H9 (cell line): ENCODE data around the gene GSE1. TPM values are rescaled to one million over a fixed set of nuclear protein-coding genes. Genes with fewer than 3 reads are reported as not detected.

Experiments
- DNase-seq: peaks from one replicate; pipeline ENCODE4 v3.0.0-alpha.2; 2017
- H2AFZ ChIP-seq: one replicate; pipeline ENCODE4 v1.6.1; 2013; ENCODE audit warnings: mild to moderate bottlenecking, low read length, control low read depth, moderate library complexity
- H2AK5ac ChIP-seq: 2 replicates; pipeline ENCODE4 v1.6.1; 2013; ENCODE audit warnings: low read length, control low read depth, mixed read lengths; ENCODE audit not compliant: insufficient read length
- H2BK120ac ChIP-seq: one replicate; pipeline ENCODE4 v1.6.1; 2013; ENCODE audit warnings: low read depth, mild to moderate bottlenecking, low read length, control low read depth, inconsistent platforms; ENCODE audit not compliant: poor library complexity, severe bottlenecking
- H2BK12ac ChIP-seq: 2 replicates; pipeline ENCODE4 v1.6.1; 2013; ENCODE audit warnings: low read length, control low read depth, mixed read lengths, low read depth; ENCODE audit not compliant: insufficient read length
- H2BK15ac ChIP-seq: 2 replicates; pipeline ENCODE4 v1.6.1; 2013; ENCODE audit warnings: low read depth, low read length, control low read depth
- H2BK20ac ChIP-seq: one replicate; pipeline ENCODE4 v1.6.1; 2013; ENCODE audit warnings: low read depth, mild to moderate bottlenecking, low read length, control low read depth, inconsistent platforms; ENCODE audit not compliant: poor library complexity, severe bottlenecking
- H2BK5ac ChIP-seq: 2 replicates; pipeline ENCODE4 v1.6.1; 2013; ENCODE audit warnings: low read length, control low read depth, mixed read lengths; ENCODE audit not compliant: insufficient read length
- H3K14ac ChIP-seq: 2 replicates; pipeline ENCODE4 v1.6.1; 2013; ENCODE audit warnings: low read length, control low read depth; ENCODE audit not compliant: insufficient read depth
- H3K18ac ChIP-seq: 2 replicates; pipeline ENCODE4 v1.6.1; 2013; ENCODE audit warnings: low read depth, mild to moderate bottlenecking, mixed read lengths, low read length, control low read depth; ENCODE audit not compliant: insufficient read length
- H3K23ac ChIP-seq: 2 replicates; pipeline ENCODE4 v1.6.1; 2013; ENCODE audit warnings: low read length, control low read depth, mixed read lengths, low read depth; ENCODE audit not compliant: insufficient read length
- H3K23me2 ChIP-seq: 2 replicates; pipeline ENCODE4 v1.6.1; 2013; ENCODE audit warnings: low read depth, mild to moderate bottlenecking, mixed read lengths, low read length, control low read depth; ENCODE audit not compliant: insufficient read length, poor library complexity, severe bottlenecking
- H3K27ac ChIP-seq: 2 replicates; pipeline ENCODE4 v1.5.1; 2013; ENCODE audit warnings: low read length, control low read depth, mixed read lengths, low read depth; ENCODE audit not compliant: insufficient read length
- H3K27me3 ChIP-seq: 2 replicates; pipeline ENCODE4 v1.6.1; 2013; ENCODE audit warnings: low read length, control low read depth, inconsistent platforms; ENCODE audit not compliant: insufficient read depth
- H3K4ac ChIP-seq: 2 replicates; pipeline ENCODE4 v1.6.1; 2013; ENCODE audit warnings: low read depth, mild to moderate bottlenecking, control low read depth, inconsistent platforms, low read length, moderate library complexity
- H3K4me1 ChIP-seq: 2 replicates; pipeline ENCODE4 v1.6.1; 2013; ENCODE audit warnings: low read length, control low read depth, inconsistent platforms; ENCODE audit not compliant: insufficient read depth
- H3K4me2 ChIP-seq: 2 replicates; pipeline ENCODE4 v1.6.1; 2013; ENCODE audit warnings: low read length, control low read depth, mixed read lengths; ENCODE audit not compliant: insufficient read length, insufficient read depth
- H3K56ac ChIP-seq: 2 replicates; pipeline ENCODE4 v1.6.1; 2013; ENCODE audit warnings: low read depth, mild to moderate bottlenecking, mixed read lengths, low read length, control low read depth; ENCODE audit not compliant: insufficient read length
- H3K79me1 ChIP-seq: 2 replicates; pipeline ENCODE4 v1.6.1; 2013; ENCODE audit warnings: low read depth, mild to moderate bottlenecking, moderate library complexity, low read length, control low read depth, inconsistent platforms; ENCODE audit not compliant: insufficient read depth, poor library complexity, severe bottlenecking
- H3K79me2 ChIP-seq: 2 replicates; pipeline ENCODE4 v1.6.1; 2013; ENCODE audit warnings: low read length, control low read depth, inconsistent platforms; ENCODE audit not compliant: insufficient read depth
- H3K9ac ChIP-seq: 2 replicates; pipeline ENCODE4 v1.6.1; 2013; ENCODE audit warnings: low read length, control low read depth, mixed read lengths; ENCODE audit not compliant: insufficient read length; ENCODE audit errors: extremely low read depth
- H3K9me3 ChIP-seq: one replicate; pipeline ENCODE4 v1.6.1; 2013; ENCODE audit warnings: low read depth, low read length, inconsistent platforms; ENCODE audit not compliant: control insufficient read depth
- H3T11ph ChIP-seq: one replicate; pipeline ENCODE4 v1.6.1; 2013; ENCODE audit warnings: mild to moderate bottlenecking, low read length, control low read depth, inconsistent platforms
- H4K20me1 ChIP-seq: one replicate; pipeline ENCODE4 v1.6.1; 2013; ENCODE audit not compliant: control insufficient read depth, insufficient read length, insufficient read depth
- H4K5ac ChIP-seq: 2 replicates; pipeline ENCODE4 v1.6.1; 2013; ENCODE audit warnings: low read depth, mild to moderate bottlenecking, mixed read lengths, low read length, control low read depth; ENCODE audit not compliant: insufficient read length
- H4K8ac ChIP-seq: replicated peaks from 2 replicates; pipeline ENCODE4 v1.6.1; 2013; ENCODE audit warnings: low read length, control low read depth, mixed read lengths, low read depth; ENCODE audit not compliant: insufficient read length
- H4K91ac ChIP-seq: 2 replicates; pipeline ENCODE4 v1.6.1; 2013; ENCODE audit warnings: low read depth, mild to moderate bottlenecking, moderate library complexity, mixed read lengths, low read length, control low read depth; ENCODE audit not compliant: insufficient read length
- H3K27ac Mint-ChIP-seq, 3 experiments: 2 replicates in 2 of 3; 3 replicates in 1 of 3; pipeline ENCODE4 v1.8.0; 2020 to 2021; ENCODE audit warnings: mixed read lengths in 3 of 3, mild to moderate bottlenecking in 1 of 3, moderate library complexity in 1 of 3
- H3K27me3 Mint-ChIP-seq: 2 replicates; pipeline ENCODE4 v1.8.0; 2021; ENCODE audit warnings: low read depth, mild to moderate bottlenecking, moderate library complexity, mixed read lengths
- H3K36me3 Mint-ChIP-seq, 3 experiments: 2 replicates in 2 of 3; 3 replicates in 1 of 3; pipeline ENCODE4 v1.8.0; 2020 to 2021; ENCODE audit warnings: low read depth in 3 of 3, mixed read lengths in 3 of 3; ENCODE audit not compliant: insufficient read depth in 1 of 3
- H3K4me1 Mint-ChIP-seq, 2 experiments: 2 replicates each; pipeline ENCODE4 v1.8.0; 2020; ENCODE audit warnings: mixed read lengths in 2 of 2
- H3K4me3 Mint-ChIP-seq, 2 experiments: 2 replicates in 1 of 2; 3 replicates in 1 of 2; pipeline ENCODE4 v1.8.0; 2020 to 2021; ENCODE audit warnings: mild to moderate bottlenecking in 2 of 2, mixed read lengths in 2 of 2, moderate library complexity in 1 of 2
- H3K9me3 Mint-ChIP-seq, 2 experiments: 2 replicates in 1 of 2; 3 replicates in 1 of 2; pipeline ENCODE4 v1.8.0; 2020; ENCODE audit warnings: mild to moderate bottlenecking in 2 of 2, mixed read lengths in 2 of 2, moderate library complexity in 1 of 2
- WGBS: extraction: QIAGEN DNeasy Blood & Tissue Kit; methylation state at CpG from one replicate; pipeline ENCODE4 v1.1.7; 2013; ENCODE audit warnings: missing lambda C conversion rate, low lambda C conversion rate, mixed read lengths; ENCODE audit not compliant: insufficient read length; ENCODE audit errors: extremely low coverage; 5-methylcytosine and 5-hydroxymethylcytosine counted together
- total RNA-seq: library from RNA; stranded (reverse); gene quantifications from 2 replicates; pipeline ENCODE4 v1.2.1, GENCODE V29; 2021
- TF ChIP-seq, protein P1 (sequence below): fragments of 200-600 bp; sonication (generic); conservative IDR thresholded peaks from 3 replicates; pipeline ENCODE4 v1.8.0; 2021; ENCODE audit warnings: antibody characterized with exemption, mild to moderate bottlenecking

The GSE1 gene
- total RNA-seq, 1 experiment from 2014 or later, result 125 TPM

DNA sequence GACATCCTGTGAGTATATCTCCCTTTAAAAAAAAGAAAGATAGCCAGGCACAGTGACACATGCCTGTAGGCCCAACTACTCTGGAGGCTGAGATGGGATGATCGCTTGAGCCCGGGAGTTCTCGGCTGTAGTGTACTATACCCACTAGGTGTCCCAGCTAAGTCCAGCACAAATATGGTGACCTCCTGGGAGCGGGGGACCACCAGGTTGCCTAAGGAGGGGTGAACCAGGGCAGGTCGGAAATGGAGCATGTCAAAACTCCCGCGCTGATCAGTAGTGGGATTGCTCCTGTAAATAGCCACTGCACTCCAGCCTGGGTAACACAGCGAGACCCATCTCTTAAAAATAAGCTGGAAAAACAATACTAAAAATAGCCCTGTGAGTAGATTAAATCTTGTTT lies 46.2 kb downstream of the GSE1 start:
- Histone ChIP-seq H3K27ac (no peak overlapping the region), H2AK5ac (no peak overlapping the region), H2BK5ac (no peak overlapping the region), H2AFZ (no peak overlapping the region), H3K9me3 (no peaks in the 10 kb centered on the region), H4K5ac (no peak overlapping the region), H3K23me2 (no peaks in the 10 kb centered on the region), H3K18ac (no peak overlapping the region), H3K23ac (no peak overlapping the region), H3K27me3 (no peaks in the 10 kb centered on the region), H2BK15ac (no peak overlapping the region), H4K91ac (no peak overlapping the region), H3K4ac (no peak overlapping the region), H3K9ac (no peak overlapping the region), H3K56ac (no peak overlapping the region), H2BK20ac (no peak overlapping the region), H3K4me2 (no peak overlapping the region), H3K79me2 (no peaks in the 10 kb centered on the region), H3K14ac (no peak overlapping the region), H3K79me1 (no peaks in the 10 kb centered on the region), H4K8ac (no peak overlapping the region), H3K4me1 (no peaks in the 10 kb centered on the region), H4K20me1 (no peaks in the 10 kb centered on the region), H3T11ph (no peak overlapping the region), H2BK120ac (no peak overlapping the region), H2BK12ac (no peak overlapping the region)
- TF ChIP-seq, protein P1, sequence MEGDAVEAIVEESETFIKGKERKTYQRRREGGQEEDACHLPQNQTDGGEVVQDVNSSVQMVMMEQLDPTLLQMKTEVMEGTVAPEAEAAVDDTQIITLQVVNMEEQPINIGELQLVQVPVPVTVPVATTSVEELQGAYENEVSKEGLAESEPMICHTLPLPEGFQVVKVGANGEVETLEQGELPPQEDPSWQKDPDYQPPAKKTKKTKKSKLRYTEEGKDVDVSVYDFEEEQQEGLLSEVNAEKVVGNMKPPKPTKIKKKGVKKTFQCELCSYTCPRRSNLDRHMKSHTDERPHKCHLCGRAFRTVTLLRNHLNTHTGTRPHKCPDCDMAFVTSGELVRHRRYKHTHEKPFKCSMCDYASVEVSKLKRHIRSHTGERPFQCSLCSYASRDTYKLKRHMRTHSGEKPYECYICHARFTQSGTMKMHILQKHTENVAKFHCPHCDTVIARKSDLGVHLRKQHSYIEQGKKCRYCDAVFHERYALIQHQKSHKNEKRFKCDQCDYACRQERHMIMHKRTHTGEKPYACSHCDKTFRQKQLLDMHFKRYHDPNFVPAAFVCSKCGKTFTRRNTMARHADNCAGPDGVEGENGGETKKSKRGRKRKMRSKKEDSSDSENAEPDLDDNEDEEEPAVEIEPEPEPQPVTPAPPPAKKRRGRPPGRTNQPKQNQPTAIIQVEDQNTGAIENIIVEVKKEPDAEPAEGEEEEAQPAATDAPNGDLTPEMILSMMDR, result no peak
- Mint-ChIP-seq H3K27ac (0 out of 7 replicates have a peak overlapping the region, but pooled peaks have one; percentile 60 to 97 (median 84)), H3K4me1 (peaks cover 4% of the 10 kb centered on the region in 2 experiments; a peak in 3 of 4 replicates), H3K27me3 (no peaks in the 10 kb centered on the region; the same call in 1 of the 2 replicates), H3K36me3 (peaks cover 50 to 93% (median 91%) of the 10 kb centered on the region in 3 experiments), H3K4me3 (no peak overlapping the region), H3K9me3 (no peaks in the 10 kb centered on the region)
- no peak for DNase-seq
- no CpG with 5 or more reads among the region's 8 CpGs for WGBS
